Measurements from ENCODE around the gene CLASP2.

The CLASP2 gene

DNA sequence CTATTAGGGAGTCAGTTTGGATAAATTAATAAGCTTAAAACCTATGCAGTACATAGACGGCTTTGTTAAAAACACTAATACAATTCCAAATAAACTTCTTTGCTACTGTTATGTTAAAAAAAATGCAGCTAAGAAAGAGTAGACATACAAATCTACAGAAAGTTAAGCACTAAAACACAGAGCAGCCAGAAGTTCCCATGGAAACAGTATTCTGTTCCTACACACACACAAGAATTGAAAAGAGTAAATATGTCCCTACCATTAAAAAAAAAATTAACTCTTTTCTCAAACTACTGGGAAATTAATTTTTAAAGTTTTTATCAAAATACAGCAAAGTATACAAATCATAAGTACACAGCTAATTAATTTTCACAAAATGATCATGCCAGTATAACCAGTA is 71.6 kb downstream of the CLASP2 start:
- H3K36me3 ChIP-seq (ENCODE audit: insufficient read depth) = no peaks in the 10 kb centered on the region
- no peak overlapping the region for H3K27ac ChIP-seq
- no peak overlapping the region for H3K4me3 ChIP-seq (IDR thresholded peaks at IDR 0.05; ENCODE audit: insufficient read depth, low read depth, low read length)
- H3K4me1 ChIP-seq (ENCODE audit: low read depth, poor library complexity, severe bottlenecking) = peaks cover 6% of the 10 kb centered on the region
- H4K20me1 ChIP-seq (ENCODE audit: insufficient read depth) = no peaks in the 10 kb centered on the region
- TF ChIP-seq, protein P1, sequence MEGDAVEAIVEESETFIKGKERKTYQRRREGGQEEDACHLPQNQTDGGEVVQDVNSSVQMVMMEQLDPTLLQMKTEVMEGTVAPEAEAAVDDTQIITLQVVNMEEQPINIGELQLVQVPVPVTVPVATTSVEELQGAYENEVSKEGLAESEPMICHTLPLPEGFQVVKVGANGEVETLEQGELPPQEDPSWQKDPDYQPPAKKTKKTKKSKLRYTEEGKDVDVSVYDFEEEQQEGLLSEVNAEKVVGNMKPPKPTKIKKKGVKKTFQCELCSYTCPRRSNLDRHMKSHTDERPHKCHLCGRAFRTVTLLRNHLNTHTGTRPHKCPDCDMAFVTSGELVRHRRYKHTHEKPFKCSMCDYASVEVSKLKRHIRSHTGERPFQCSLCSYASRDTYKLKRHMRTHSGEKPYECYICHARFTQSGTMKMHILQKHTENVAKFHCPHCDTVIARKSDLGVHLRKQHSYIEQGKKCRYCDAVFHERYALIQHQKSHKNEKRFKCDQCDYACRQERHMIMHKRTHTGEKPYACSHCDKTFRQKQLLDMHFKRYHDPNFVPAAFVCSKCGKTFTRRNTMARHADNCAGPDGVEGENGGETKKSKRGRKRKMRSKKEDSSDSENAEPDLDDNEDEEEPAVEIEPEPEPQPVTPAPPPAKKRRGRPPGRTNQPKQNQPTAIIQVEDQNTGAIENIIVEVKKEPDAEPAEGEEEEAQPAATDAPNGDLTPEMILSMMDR (conservative IDR thresholded peaks at IDR 0.05; ENCODE audit: low read depth, low read length) = no peak
- no peaks in the 10 kb centered on the region for H3K27me3 ChIP-seq (ENCODE audit: insufficient read depth, low read depth)
- H3K4me2 ChIP-seq = no peak overlapping the region
- no peaks in the 10 kb centered on the region for H3K79me2 ChIP-seq (ENCODE audit: insufficient read depth, low read depth)
- H2AFZ ChIP-seq (ENCODE audit: low read depth) = no peak overlapping the region
- no peak overlapping the region for H3K9ac ChIP-seq

- no peak overlapping the region for H3K4me2 ChIP-seq
- no peaks in the 10 kb centered on the region for H3K36me3 ChIP-seq (ENCODE audit: insufficient read depth)
- H3K27ac ChIP-seq = no peak overlapping the region
- TF ChIP-seq, protein P1 (conservative IDR thresholded peaks at IDR 0.05; ENCODE audit: low read depth, low read length) = no peak
- H3K4me3 ChIP-seq (IDR thresholded peaks at IDR 0.05; ENCODE audit: insufficient read depth, low read depth, low read length) = no peak overlapping the region
- H2AFZ ChIP-seq (ENCODE audit: low read depth) = no peak overlapping the region
- H4K20me1 ChIP-seq (ENCODE audit: insufficient read depth) = no peaks in the 10 kb centered on the region
- no peak overlapping the region for H3K9ac ChIP-seq
- no peaks in the 10 kb centered on the region for H3K27me3 ChIP-seq (ENCODE audit: insufficient read depth, low read depth)
- peaks cover 10% of the 10 kb centered on the region for H3K4me1 ChIP-seq (ENCODE audit: low read depth, poor library complexity, severe bottlenecking)
- H3K79me2 ChIP-seq (ENCODE audit: insufficient read depth, low read depth) = no peaks in the 10 kb centered on the region
Observed at GRCh38 chr3:33645060-33645647, 72.9 kb downstream of the CLASP2 start.

DNA sequence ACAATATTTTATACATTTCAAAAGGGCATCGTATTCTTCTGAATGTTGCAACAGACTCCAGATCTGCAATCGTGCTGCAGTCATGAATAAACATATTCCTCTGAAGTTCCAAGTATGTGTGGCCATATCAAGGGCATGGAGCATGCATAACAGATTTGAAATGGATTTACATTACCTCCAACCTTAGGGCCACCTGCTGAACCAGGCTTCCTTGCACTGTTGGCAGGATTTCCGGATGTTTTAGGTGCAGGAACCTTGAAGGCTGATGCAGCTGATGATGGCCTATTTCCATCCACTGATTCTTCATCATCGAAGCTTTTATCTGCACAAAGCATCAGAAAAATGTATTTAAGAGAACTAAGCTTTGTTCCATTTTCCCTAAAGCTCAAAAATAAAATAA is 73.5 kb downstream of the CLASP2 start:
- Histone ChIP-seq H3K4me1 (ENCODE audit: low read depth, poor library complexity, severe bottlenecking) (peaks cover 14% of the 10 kb centered on the region), H3K79me2 (ENCODE audit: insufficient read depth, low read depth) (no peaks in the 10 kb centered on the region), H3K9ac (no peak overlapping the region), H3K4me2 (no peak overlapping the region), H3K27me3 (ENCODE audit: insufficient read depth, low read depth) (no peaks in the 10 kb centered on the region), H3K36me3 (ENCODE audit: insufficient read depth) (no peaks in the 10 kb centered on the region), H2AFZ (ENCODE audit: low read depth) (no peak overlapping the region), H3K4me3 (IDR thresholded peaks at IDR 0.05; ENCODE audit: insufficient read depth, low read depth, low read length) (no peak overlapping the region), H4K20me1 (ENCODE audit: insufficient read depth) (no peaks in the 10 kb centered on the region), H3K27ac (no peak overlapping the region)
- TF ChIP-seq, protein P1 (conservative IDR thresholded peaks at IDR 0.05; ENCODE audit: low read depth, low read length) = no peak

- no peak overlapping the region for H3K4me2 ChIP-seq
Observed at GRCh38 chr3:33642806-33643205, 75.2 kb downstream of the CLASP2 start.

More at GRCh38 chr3:33642806-33643205, 75.2 kb downstream of the CLASP2 start:
- H3K36me3 ChIP-seq (ENCODE audit: insufficient read depth) = no peaks in the 10 kb centered on the region
- H3K27ac ChIP-seq = no peak overlapping the region
- H3K9ac ChIP-seq = no peak overlapping the region
- H3K79me2 ChIP-seq (ENCODE audit: insufficient read depth, low read depth) = no peaks in the 10 kb centered on the region
- no peaks in the 10 kb centered on the region for H4K20me1 ChIP-seq (ENCODE audit: insufficient read depth)
- TF ChIP-seq, protein P1 (conservative IDR thresholded peaks at IDR 0.05; ENCODE audit: low read depth, low read length) = no peak
- no peak overlapping the region for H3K4me3 ChIP-seq (IDR thresholded peaks at IDR 0.05; ENCODE audit: insufficient read depth, low read depth, low read length)
- no peak overlapping the region for H2AFZ ChIP-seq (ENCODE audit: low read depth)
- peaks cover 14% of the 10 kb centered on the region for H3K4me1 ChIP-seq (ENCODE audit: low read depth, poor library complexity, severe bottlenecking)
- H3K27me3 ChIP-seq (ENCODE audit: insufficient read depth, low read depth) = no peaks in the 10 kb centered on the region

Data from KMS-11 (cell line).